Stromal cell of bone marrow (primary cell): Measurements from ENCODE around the gene WASF2.
"Not testable (repeated sequence)": the region's sequence is repeated elsewhere in the genome, so short reads cannot be mapped to it uniquely, and the experiment has no call there.

ENCODE experiments used
- DNase-seq: peaks from one replicate; pipeline ENCODE4 v3.0.0-alpha.2; 2012; ENCODE audit warnings: low read depth

WASF2 gene

GRCh38 chr1:27496604-27497155, 6.7 kb upstream of the WASF2 start:
- DNase-seq, result no peak

GRCh38 chr1:27492796-27493195, 2.8 kb upstream of the WASF2 start:
- no peak for DNase-seq

GRCh38 chr1:27491748-27492700, 2.1 kb upstream of the WASF2 start:
- no peak for DNase-seq

GRCh38 chr1:27489501-27489972, 430 bp downstream of the WASF2 start:
- no peak for DNase-seq

GRCh38 chr1:27487966-27488884, 1.7 kb downstream of the WASF2 start:
- DNase-seq, result no peak

- DNase-seq, result no peak
Observed at GRCh38 chr1:27485363-27485762, 4.6 kb downstream of the WASF2 start.

GRCh38 chr1:27483659-27484058, 6.3 kb downstream of the WASF2 start:
- DNase-seq, result no peak

GRCh38 chr1:27481994-27482620, 7.9 kb downstream of the WASF2 start:
- no peak for DNase-seq

- no peak for DNase-seq
Observed at GRCh38 chr1:27478098-27478497, 11.9 kb downstream of the WASF2 start.

GRCh38 chr1:27476237-27476636, 13.7 kb downstream of the WASF2 start:
- DNase-seq, result no peak

GRCh38 chr1:27475720-27476119, 14.2 kb downstream of the WASF2 start:
- no peak for DNase-seq

- DNase-seq, result no peak
Observed at GRCh38 chr1:27473755-27474154, 16.2 kb downstream of the WASF2 start.

GRCh38 chr1:27472098-27472497, 17.9 kb downstream of the WASF2 start:
- not testable (repeated sequence) for DNase-seq

GRCh38 chr1:27471477-27471876, 18.5 kb downstream of the WASF2 start:
- no peak for DNase-seq

- no peak for DNase-seq
Observed at GRCh38 chr1:27469334-27469733, 20.6 kb downstream of the WASF2 start.

GRCh38 chr1:27468378-27468777, 21.6 kb downstream of the WASF2 start:
- DNase-seq, result not testable (repeated sequence)

- no peak for DNase-seq
Observed at GRCh38 chr1:27464926-27465647, 24.9 kb downstream of the WASF2 start.

- not testable (repeated sequence) for DNase-seq
Observed at GRCh38 chr1:27463916-27464315, 26.1 kb downstream of the WASF2 start.

GRCh38 chr1:27458521-27458920, 31.4 kb downstream of the WASF2 start:
- DNase-seq, result not testable (repeated sequence)

GRCh38 chr1:27455139-27455811, 34.7 kb downstream of the WASF2 start:
- DNase-seq, result no peak

- DNase-seq, result no peak
Observed at GRCh38 chr1:27454610-27455009, 35.4 kb downstream of the WASF2 start.
